ENCODE data around the gene LCN15.

GRCh38 chr9:136714096-136714892, 50.0 kb downstream of the LCN15 start:
- no peak for TF ChIP-seq CTCF (conservative IDR thresholded peaks at IDR 0.05; ENCODE audit: low read depth in 2 of 2)
- no peak for TF ChIP-seq POLR2AphosphoS5 (IDR thresholded peaks at IDR 0.05; ENCODE audit: low read depth)
